Measurements from ENCODE around the gene CLDN14.

Gene CLDN14

GRCh38 chr21:36471254-36471723 is 8.6 kb downstream of the CLDN14 start:
- no peak for DNase-seq (ENCODE audit: low read depth)

GRCh38 chr21:36470294-36470693 is 9.6 kb downstream of the CLDN14 start:
- DNase-seq (ENCODE audit: low read depth) = no peak

- no peak for DNase-seq (ENCODE audit: low read depth)
Measured at GRCh38 chr21:36466061-36466511, 13.8 kb downstream of the CLDN14 start.

GRCh38 chr21:36465478-36465877 is 14.4 kb downstream of the CLDN14 start:
- DNase-seq (ENCODE audit: low read depth) = no peak

GRCh38 chr21:36464590-36464989 is 15.3 kb downstream of the CLDN14 start:
- DNase-seq (ENCODE audit: low read depth) = no peak

GRCh38 chr21:36463991-36464390 is 15.9 kb downstream of the CLDN14 start:
- DNase-seq (ENCODE audit: low read depth) = no peak

GRCh38 chr21:36463204-36463603 is 16.7 kb downstream of the CLDN14 start:
- DNase-seq (ENCODE audit: low read depth) = no peak

GRCh38 chr21:36461918-36462486 is 17.9 kb downstream of the CLDN14 start:
- no peak for DNase-seq (ENCODE audit: low read depth)

- no peak for DNase-seq (ENCODE audit: low read depth)
Measured at GRCh38 chr21:36461277-36461917, 18.5 kb downstream of the CLDN14 start.

GRCh38 chr21:36460866-36461265 is 19.1 kb downstream of the CLDN14 start:
- no peak for DNase-seq (ENCODE audit: low read depth)

GRCh38 chr21:36459098-36459497 is 20.8 kb downstream of the CLDN14 start:
- no peak for DNase-seq (ENCODE audit: low read depth)

- DNase-seq (ENCODE audit: low read depth) = no peak
Measured at GRCh38 chr21:36456729-36457414, 23.1 kb downstream of the CLDN14 start.

- DNase-seq (ENCODE audit: low read depth) = no peak
Measured at GRCh38 chr21:36454706-36455105, 25.2 kb downstream of the CLDN14 start.

- no peak for DNase-seq (ENCODE audit: low read depth)
Measured at GRCh38 chr21:36454093-36454531, 25.8 kb downstream of the CLDN14 start.

GRCh38 chr21:36452281-36452825 is 27.6 kb downstream of the CLDN14 start:
- DNase-seq (ENCODE audit: low read depth) = no peak

- DNase-seq (ENCODE audit: low read depth) = no peak
Measured at GRCh38 chr21:36451506-36451905, 28.4 kb downstream of the CLDN14 start.

- DNase-seq (ENCODE audit: low read depth) = no peak
Measured at GRCh38 chr21:36450511-36450910, 29.4 kb downstream of the CLDN14 start.

GRCh38 chr21:36446301-36446700 is 33.6 kb downstream of the CLDN14 start:
- DNase-seq (ENCODE audit: low read depth) = no peak

- DNase-seq (ENCODE audit: low read depth) = no peak
Measured at GRCh38 chr21:36441715-36442114, 38.2 kb downstream of the CLDN14 start.

- peak; percentile 45 for DNase-seq (ENCODE audit: low read depth)
Measured at GRCh38 chr21:36437745-36438128, 42.2 kb downstream of the CLDN14 start.

GRCh38 chr21:36436829-36437744 is 42.8 kb downstream of the CLDN14 start:
- DNase-seq (ENCODE audit: low read depth) = no peak

- DNase-seq (ENCODE audit: low read depth) = no peak
Measured at GRCh38 chr21:36434144-36434543, 45.8 kb downstream of the CLDN14 start.

Data from GM04503 (cell line).